Activated CD4-positive, CD25-positive, alpha-beta regulatory T cell treated with anti-CD3 and anti-CD28 coated beads, Interleukin-2, amount 50 U/mL, for 72 hours (primary cell): ENCODE results near the gene ABCC11.
A peak's percentile ranks its signal among the peaks of the same experiment; 100 is the strongest.

Source experiments
- DNase-seq: peaks from one replicate; pipeline ENCODE4 v3.0.0; 2021

ABCC11 gene

DNA sequence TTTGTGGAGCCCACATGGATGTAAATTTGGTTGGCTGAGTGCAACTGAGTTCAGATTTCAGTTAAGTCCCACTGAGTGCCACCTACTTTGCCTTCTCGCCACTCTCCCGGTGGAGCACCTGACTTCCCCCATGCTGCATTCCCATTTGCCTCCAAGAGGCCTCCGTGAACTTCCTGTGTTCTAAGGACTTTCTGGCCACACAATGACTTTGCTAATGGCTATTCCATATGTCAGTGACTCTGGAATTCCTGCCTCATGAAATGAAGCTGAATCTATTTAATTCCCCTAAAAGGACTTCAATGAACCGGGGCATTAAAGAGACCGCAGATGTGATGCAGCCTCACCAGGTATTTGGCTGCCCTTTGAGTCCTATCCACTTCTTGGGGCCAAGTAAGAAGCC lies 121.5 kb downstream of the ABCC11 start:
- no peak for DNase-seq

DNA sequence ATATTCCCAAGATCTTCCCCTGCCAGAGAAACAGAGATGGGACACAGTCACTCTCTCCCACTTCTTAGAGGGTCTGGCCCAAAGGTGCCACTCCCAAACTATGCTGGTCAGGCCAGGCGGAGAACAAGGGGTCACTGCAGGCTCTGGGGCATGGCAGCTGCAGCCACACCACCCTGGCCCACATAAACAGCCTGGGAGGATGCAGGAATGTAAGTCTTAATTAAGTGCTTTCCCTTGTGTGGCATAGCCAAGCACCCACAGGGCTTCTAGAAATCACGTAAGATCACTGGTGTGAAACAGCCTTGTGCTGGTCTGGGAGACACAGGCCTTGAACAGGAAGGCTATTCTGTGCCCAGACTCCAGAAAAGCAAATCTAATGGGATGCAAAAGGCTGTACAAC lies 123.1 kb downstream of the ABCC11 start:
- no peak for DNase-seq

DNA sequence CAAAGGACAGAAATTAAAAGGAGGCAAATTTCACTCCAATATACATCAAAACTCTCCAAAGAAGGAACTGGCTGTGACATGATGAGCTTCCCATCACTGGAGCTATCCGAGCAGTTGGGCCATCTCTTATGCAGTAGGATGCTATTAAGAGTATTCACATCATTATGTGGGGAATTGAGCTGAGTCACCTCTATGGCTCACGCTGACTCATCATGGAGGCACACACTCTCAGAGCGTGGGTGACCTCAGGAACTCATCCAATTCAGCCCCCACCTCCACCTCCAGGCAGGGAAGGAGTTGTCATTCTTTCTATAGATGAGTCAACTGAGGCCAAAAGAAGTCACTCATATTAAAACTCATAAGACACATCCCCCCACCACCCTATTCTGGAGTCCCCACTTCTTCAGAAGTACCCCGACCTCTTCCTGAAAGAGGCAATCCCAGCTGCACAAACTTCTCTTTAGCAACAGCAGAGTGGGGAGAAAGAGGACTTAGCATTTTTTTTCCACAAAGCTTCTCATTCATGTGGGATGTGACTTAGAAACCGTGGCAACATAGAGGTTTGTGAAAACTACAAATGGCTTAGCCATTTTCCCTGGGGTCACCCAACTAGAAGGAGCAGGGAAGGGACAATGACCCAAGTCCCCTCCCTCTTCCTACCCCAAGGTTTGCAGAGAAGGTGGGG lies 124.1 kb downstream of the ABCC11 start:
- no peak for DNase-seq

DNA sequence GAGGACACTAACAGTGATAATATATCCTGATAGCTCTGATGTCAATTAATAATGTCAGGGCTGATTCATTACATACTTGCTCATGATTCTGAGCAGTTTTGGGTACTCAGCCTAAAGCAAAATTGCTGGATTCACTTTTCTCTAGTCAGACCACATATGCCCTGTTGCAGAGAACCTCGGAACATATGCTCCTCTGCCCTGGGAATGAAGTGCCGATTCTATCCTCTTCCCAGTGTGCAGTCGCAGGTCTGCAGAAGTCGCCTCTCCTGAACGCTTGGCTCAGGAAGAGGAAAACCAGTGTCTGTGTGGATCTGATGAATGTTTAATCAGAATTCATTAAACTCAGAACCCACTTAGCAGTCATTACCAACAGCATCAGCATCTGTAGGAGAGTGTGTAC lies 126.1 kb downstream of the ABCC11 start:
- DNase-seq: no peak

DNA sequence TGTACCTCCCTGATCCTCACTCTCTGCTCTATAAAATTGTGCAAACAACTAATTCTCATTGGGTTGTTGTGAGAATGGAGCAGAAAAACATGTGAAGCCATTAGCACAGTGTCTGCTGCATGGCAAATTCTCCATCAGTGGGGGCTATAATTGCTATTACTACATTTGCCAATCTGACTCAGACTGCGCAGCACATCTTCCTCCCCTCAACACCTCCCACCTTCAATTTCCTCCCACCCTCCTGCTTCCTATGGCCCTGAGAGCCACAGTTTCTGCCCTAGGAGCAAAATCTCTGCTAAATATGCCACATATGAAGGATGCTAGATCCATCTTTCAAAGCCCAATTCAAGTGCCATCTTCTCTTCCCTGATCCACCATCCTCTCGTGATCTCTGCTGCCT lies 128.5 kb downstream of the ABCC11 start:
- no peak for DNase-seq

DNA sequence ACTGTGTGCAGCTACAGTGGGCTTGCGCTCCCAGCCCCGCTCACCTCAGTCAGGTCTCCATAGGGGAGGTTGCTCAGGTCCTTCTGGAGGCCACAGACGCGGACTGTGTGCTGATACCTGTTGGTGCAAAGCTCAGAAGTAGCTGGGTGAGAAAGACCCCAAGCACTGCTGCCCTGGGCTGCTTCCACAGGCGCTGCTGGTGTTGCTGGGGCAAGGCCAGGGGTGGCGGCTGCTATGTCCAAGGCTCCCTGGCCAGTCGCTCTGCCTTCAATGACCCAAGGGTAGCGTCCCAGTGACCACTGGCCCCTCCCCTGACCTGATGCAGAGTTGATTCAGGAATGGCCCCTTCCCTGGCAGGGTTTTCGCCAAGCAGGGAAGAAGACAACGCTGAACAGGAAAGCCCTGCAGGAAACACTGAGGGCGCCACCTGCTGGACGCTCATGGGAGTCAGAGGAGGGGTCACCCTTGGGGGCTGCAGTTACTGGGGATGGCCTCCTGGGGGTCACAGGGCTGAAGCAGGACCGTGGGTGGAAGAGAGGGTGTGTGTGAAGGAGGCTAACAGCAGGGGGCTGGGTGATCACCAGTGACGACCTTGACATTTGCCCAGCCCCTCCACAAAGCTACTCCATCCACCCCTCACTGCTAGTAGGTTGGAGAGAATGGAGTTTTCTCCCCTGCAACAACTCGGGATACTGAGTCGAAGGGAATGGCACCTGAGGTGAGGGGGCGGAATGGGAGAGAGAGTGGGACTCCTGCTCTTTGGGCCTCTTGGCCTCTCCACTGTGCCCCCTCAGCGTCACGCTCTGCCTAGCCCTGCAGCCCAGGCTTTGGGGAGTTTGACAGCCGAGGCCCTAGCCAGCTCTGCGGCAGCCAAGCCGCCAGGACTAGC lies 129.9 kb downstream of the ABCC11 start:
- DNase-seq: peak; percentile 57
